ENCODE data around the gene NPEPL1.

NPEPL1 gene

DNA sequence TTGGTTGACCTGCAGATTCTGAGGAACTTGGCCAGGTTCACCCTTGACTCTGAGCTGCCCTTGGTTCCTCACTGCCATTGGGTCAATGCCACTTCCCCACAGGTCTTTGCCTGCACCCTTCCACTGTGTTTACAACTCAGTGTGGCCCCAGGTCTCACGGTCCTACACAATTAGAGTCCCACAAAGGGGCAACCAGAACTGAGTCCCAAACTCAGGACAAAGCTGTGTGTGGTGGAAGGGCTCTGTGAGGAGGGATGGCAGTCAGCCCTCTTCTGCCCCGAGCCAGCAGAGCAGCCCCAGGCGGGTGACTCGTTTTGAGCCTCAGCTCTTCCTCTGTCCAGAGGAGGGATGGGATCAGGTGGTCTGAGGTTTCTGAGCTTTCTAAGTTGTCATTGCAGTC, 69.5 kb downstream of the NPEPL1 start:
- no peak for DNase-seq (ENCODE audit: low spot score)

DNA sequence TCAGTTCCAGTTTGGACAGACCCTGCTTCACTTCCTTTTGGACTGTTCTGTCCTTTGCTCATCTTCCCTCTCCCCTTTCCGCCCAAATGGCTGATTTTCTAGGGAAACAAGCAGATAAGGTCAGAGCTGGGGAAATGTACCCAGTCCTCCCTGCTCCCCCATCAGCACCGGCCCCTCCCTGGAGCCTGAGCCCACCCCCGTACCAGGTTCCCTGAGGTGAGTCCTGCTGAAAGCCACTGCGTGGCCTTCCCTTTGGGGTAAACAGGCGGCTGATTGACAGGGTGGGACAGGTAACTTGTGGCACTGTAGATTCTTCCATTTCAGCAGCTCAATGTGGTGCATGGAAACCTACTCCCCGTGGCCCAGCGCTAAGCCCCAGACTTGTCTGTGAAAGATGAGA, 70.5 kb downstream of the NPEPL1 start:
- DNase-seq (ENCODE audit: low spot score), result no peak

All from CD4-positive, alpha-beta T cell treated with Interleukin-2 at 100 ng/mL for 4 hours (primary cell).